H9 (cell line): ENCODE data around the gene GBA2. TPM values are rescaled to one million over a fixed set of nuclear protein-coding genes. Genes with fewer than 3 reads are reported as not detected.

Source experiments
- DNase-seq: peaks from one replicate; pipeline ENCODE4 v3.0.0-alpha.2; 2017
- H2AFZ ChIP-seq: one replicate; pipeline ENCODE4 v1.6.1; 2013; ENCODE audit warnings: mild to moderate bottlenecking, low read length, control low read depth, moderate library complexity
- H2AK5ac ChIP-seq: 2 replicates; pipeline ENCODE4 v1.6.1; 2013; ENCODE audit warnings: low read length, control low read depth, mixed read lengths; ENCODE audit not compliant: insufficient read length
- H2BK120ac ChIP-seq: one replicate; pipeline ENCODE4 v1.6.1; 2013; ENCODE audit warnings: low read depth, mild to moderate bottlenecking, low read length, control low read depth, inconsistent platforms; ENCODE audit not compliant: poor library complexity, severe bottlenecking
- H2BK12ac ChIP-seq: 2 replicates; pipeline ENCODE4 v1.6.1; 2013; ENCODE audit warnings: low read length, control low read depth, mixed read lengths, low read depth; ENCODE audit not compliant: insufficient read length
- H2BK15ac ChIP-seq: 2 replicates; pipeline ENCODE4 v1.6.1; 2013; ENCODE audit warnings: low read depth, low read length, control low read depth
- H2BK20ac ChIP-seq: one replicate; pipeline ENCODE4 v1.6.1; 2013; ENCODE audit warnings: low read depth, mild to moderate bottlenecking, low read length, control low read depth, inconsistent platforms; ENCODE audit not compliant: poor library complexity, severe bottlenecking
- H2BK5ac ChIP-seq: 2 replicates; pipeline ENCODE4 v1.6.1; 2013; ENCODE audit warnings: low read length, control low read depth, mixed read lengths; ENCODE audit not compliant: insufficient read length
- H3K14ac ChIP-seq: 2 replicates; pipeline ENCODE4 v1.6.1; 2013; ENCODE audit warnings: low read length, control low read depth; ENCODE audit not compliant: insufficient read depth
- H3K18ac ChIP-seq: 2 replicates; pipeline ENCODE4 v1.6.1; 2013; ENCODE audit warnings: low read depth, mild to moderate bottlenecking, mixed read lengths, low read length, control low read depth; ENCODE audit not compliant: insufficient read length
- H3K23ac ChIP-seq: 2 replicates; pipeline ENCODE4 v1.6.1; 2013; ENCODE audit warnings: low read length, control low read depth, mixed read lengths, low read depth; ENCODE audit not compliant: insufficient read length
- H3K23me2 ChIP-seq: 2 replicates; pipeline ENCODE4 v1.6.1; 2013; ENCODE audit warnings: low read depth, mild to moderate bottlenecking, mixed read lengths, low read length, control low read depth; ENCODE audit not compliant: insufficient read length, poor library complexity, severe bottlenecking
- H3K27ac ChIP-seq: 2 replicates; pipeline ENCODE4 v1.5.1; 2013; ENCODE audit warnings: low read length, control low read depth, mixed read lengths, low read depth; ENCODE audit not compliant: insufficient read length
- H3K27me3 ChIP-seq: 2 replicates; pipeline ENCODE4 v1.6.1; 2013; ENCODE audit warnings: low read length, control low read depth, inconsistent platforms; ENCODE audit not compliant: insufficient read depth
- H3K4ac ChIP-seq: 2 replicates; pipeline ENCODE4 v1.6.1; 2013; ENCODE audit warnings: low read depth, mild to moderate bottlenecking, control low read depth, inconsistent platforms, low read length, moderate library complexity
- H3K4me1 ChIP-seq: 2 replicates; pipeline ENCODE4 v1.6.1; 2013; ENCODE audit warnings: low read length, control low read depth, inconsistent platforms; ENCODE audit not compliant: insufficient read depth
- H3K4me2 ChIP-seq: 2 replicates; pipeline ENCODE4 v1.6.1; 2013; ENCODE audit warnings: low read length, control low read depth, mixed read lengths; ENCODE audit not compliant: insufficient read length, insufficient read depth
- H3K56ac ChIP-seq: 2 replicates; pipeline ENCODE4 v1.6.1; 2013; ENCODE audit warnings: low read depth, mild to moderate bottlenecking, mixed read lengths, low read length, control low read depth; ENCODE audit not compliant: insufficient read length
- H3K79me1 ChIP-seq: 2 replicates; pipeline ENCODE4 v1.6.1; 2013; ENCODE audit warnings: low read depth, mild to moderate bottlenecking, moderate library complexity, low read length, control low read depth, inconsistent platforms; ENCODE audit not compliant: insufficient read depth, poor library complexity, severe bottlenecking
- H3K79me2 ChIP-seq: 2 replicates; pipeline ENCODE4 v1.6.1; 2013; ENCODE audit warnings: low read length, control low read depth, inconsistent platforms; ENCODE audit not compliant: insufficient read depth
- H3K9ac ChIP-seq: 2 replicates; pipeline ENCODE4 v1.6.1; 2013; ENCODE audit warnings: low read length, control low read depth, mixed read lengths; ENCODE audit not compliant: insufficient read length; ENCODE audit errors: extremely low read depth
- H3K9me3 ChIP-seq: one replicate; pipeline ENCODE4 v1.6.1; 2013; ENCODE audit warnings: low read depth, low read length, inconsistent platforms; ENCODE audit not compliant: control insufficient read depth
- H3T11ph ChIP-seq: one replicate; pipeline ENCODE4 v1.6.1; 2013; ENCODE audit warnings: mild to moderate bottlenecking, low read length, control low read depth, inconsistent platforms
- H4K20me1 ChIP-seq: one replicate; pipeline ENCODE4 v1.6.1; 2013; ENCODE audit not compliant: control insufficient read depth, insufficient read length, insufficient read depth
- H4K5ac ChIP-seq: 2 replicates; pipeline ENCODE4 v1.6.1; 2013; ENCODE audit warnings: low read depth, mild to moderate bottlenecking, mixed read lengths, low read length, control low read depth; ENCODE audit not compliant: insufficient read length
- H4K8ac ChIP-seq: replicated peaks from 2 replicates; pipeline ENCODE4 v1.6.1; 2013; ENCODE audit warnings: low read length, control low read depth, mixed read lengths, low read depth; ENCODE audit not compliant: insufficient read length
- H4K91ac ChIP-seq: 2 replicates; pipeline ENCODE4 v1.6.1; 2013; ENCODE audit warnings: low read depth, mild to moderate bottlenecking, moderate library complexity, mixed read lengths, low read length, control low read depth; ENCODE audit not compliant: insufficient read length
- H3K27ac Mint-ChIP-seq, 3 experiments: 2 replicates in 2 of 3; 3 replicates in 1 of 3; pipeline ENCODE4 v1.8.0; 2020 to 2021; ENCODE audit warnings: mixed read lengths in 3 of 3, mild to moderate bottlenecking in 1 of 3, moderate library complexity in 1 of 3
- H3K27me3 Mint-ChIP-seq: 2 replicates; pipeline ENCODE4 v1.8.0; 2021; ENCODE audit warnings: low read depth, mild to moderate bottlenecking, moderate library complexity, mixed read lengths
- H3K36me3 Mint-ChIP-seq, 3 experiments: 2 replicates in 2 of 3; 3 replicates in 1 of 3; pipeline ENCODE4 v1.8.0; 2020 to 2021; ENCODE audit warnings: low read depth in 3 of 3, mixed read lengths in 3 of 3; ENCODE audit not compliant: insufficient read depth in 1 of 3
- H3K4me1 Mint-ChIP-seq, 2 experiments: 2 replicates each; pipeline ENCODE4 v1.8.0; 2020; ENCODE audit warnings: mixed read lengths in 2 of 2
- H3K4me3 Mint-ChIP-seq, 2 experiments: 2 replicates in 1 of 2; 3 replicates in 1 of 2; pipeline ENCODE4 v1.8.0; 2020 to 2021; ENCODE audit warnings: mild to moderate bottlenecking in 2 of 2, mixed read lengths in 2 of 2, moderate library complexity in 1 of 2
- H3K9me3 Mint-ChIP-seq, 2 experiments: 2 replicates in 1 of 2; 3 replicates in 1 of 2; pipeline ENCODE4 v1.8.0; 2020; ENCODE audit warnings: mild to moderate bottlenecking in 2 of 2, mixed read lengths in 2 of 2, moderate library complexity in 1 of 2
- CTCF ChIP-seq: fragments of 200-600 bp; sonication (generic); conservative IDR thresholded peaks from 3 replicates; pipeline ENCODE4 v1.8.0; 2021; ENCODE audit warnings: antibody characterized with exemption, mild to moderate bottlenecking
- WGBS: extraction: QIAGEN DNeasy Blood & Tissue Kit; methylation state at CpG from one replicate; pipeline ENCODE4 v1.1.7; 2013; ENCODE audit warnings: missing lambda C conversion rate, low lambda C conversion rate, mixed read lengths; ENCODE audit not compliant: insufficient read length; ENCODE audit errors: extremely low coverage; 5-methylcytosine and 5-hydroxymethylcytosine counted together
- total RNA-seq: library from RNA; stranded (reverse); gene quantifications from 2 replicates; pipeline ENCODE4 v1.2.1, GENCODE V29; 2021

The GBA2 gene
- total RNA-seq, 1 experiment from 2014 or later = 103 TPM

- H2AK5ac ChIP-seq = no peak overlapping the region
- no peak overlapping the region for H3K23ac ChIP-seq
- Mint-ChIP-seq H3K4me3 (peak overlapping the region; percentile 77 to 85), H3K27me3 (peaks cover 4% of the 10 kb centered on the region), H3K27ac (peak overlapping the region in 1 of 3 experiments; percentile 64; a peak in 1 of 7 replicates), H3K4me1 (peaks cover 17 to 19% of the 10 kb centered on the region in 2 experiments), H3K9me3 (no peaks in the 10 kb centered on the region), H3K36me3 (peaks cover 0 to 11% (median 8%) of the 10 kb centered on the region in 3 experiments; a peak in 6 of 7 replicates)
- peak; percentile 75 for DNase-seq
- no peaks in the 10 kb centered on the region for H3K27me3 ChIP-seq
- no peak overlapping the region for H3K9ac ChIP-seq
- H2BK120ac ChIP-seq = no peak overlapping the region
- H3K4me2 ChIP-seq = peak overlapping the region; percentile 66
- peak overlapping the region; percentile 45 for H3K18ac ChIP-seq
- H4K5ac ChIP-seq = no peak overlapping the region
- no peaks in the 10 kb centered on the region for H3K9me3 ChIP-seq
- no peak overlapping the region for H2AFZ ChIP-seq
- no peaks in the 10 kb centered on the region for H3K79me1 ChIP-seq
- H2BK15ac ChIP-seq = no peak overlapping the region
- H3K23me2 ChIP-seq = peaks cover 3% of the 10 kb centered on the region
- H3T11ph ChIP-seq = no peak overlapping the region
- no peak overlapping the region for H4K8ac ChIP-seq
- H4K91ac ChIP-seq = no peak overlapping the region
- H2BK5ac ChIP-seq = no peak overlapping the region
- H3K4ac ChIP-seq = no peak overlapping the region
- no peak overlapping the region for H3K27ac ChIP-seq
- H3K79me2 ChIP-seq = no peaks in the 10 kb centered on the region
- no peak overlapping the region for H2BK20ac ChIP-seq
- H2BK12ac ChIP-seq = no peak overlapping the region
- H4K20me1 ChIP-seq = no peaks in the 10 kb centered on the region
- H3K14ac ChIP-seq = peak overlapping the region; percentile 85
- no peaks in the 10 kb centered on the region for H3K4me1 ChIP-seq
- no peak overlapping the region for H3K56ac ChIP-seq
- TF ChIP-seq CTCF = peak; percentile 89
- WGBS = no CpG with 5 or more reads among the region's 37 CpGs
Observed at GRCh38 chr9:35790385-35791296, 41.6 kb upstream of the GBA2 start.
